HG02981 (cell line): ENCODE measurements around the gene MYO9A.
"Not testable (repeated sequence)": the region's sequence is repeated elsewhere in the genome, so short reads cannot be mapped to it uniquely, and the experiment has no call there.

ENCODE experiments used
- ATAC-seq: cut with Tn5 transposase; IDR thresholded peaks from one replicate; pipeline ENCODE4 v1.9.1; 2021; ENCODE audit warnings: mild to moderate bottlenecking, moderate library complexity; ENCODE audit not compliant: unreplicated experiment

The MYO9A gene

DNA sequence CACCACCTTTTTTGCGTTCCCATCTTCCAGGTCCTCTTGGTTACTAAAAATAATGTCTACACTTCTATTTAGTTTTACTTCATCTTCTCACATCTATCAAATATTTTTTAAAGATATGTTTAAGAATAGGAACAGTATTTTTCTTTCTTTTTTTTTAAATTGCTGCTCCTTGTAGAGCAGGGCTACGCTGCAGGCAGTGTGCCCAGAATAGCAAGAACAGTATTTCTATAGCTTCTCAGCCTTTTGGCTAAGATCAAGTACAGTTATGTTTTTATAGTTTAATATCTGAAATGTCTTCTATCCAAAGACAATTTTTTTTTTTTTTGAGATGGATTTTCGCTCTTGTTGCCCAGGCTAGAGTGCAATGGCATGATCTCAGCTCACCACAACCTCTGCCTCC is 73.0 kb downstream of the MYO9A start:
- ATAC-seq = no peak

DNA sequence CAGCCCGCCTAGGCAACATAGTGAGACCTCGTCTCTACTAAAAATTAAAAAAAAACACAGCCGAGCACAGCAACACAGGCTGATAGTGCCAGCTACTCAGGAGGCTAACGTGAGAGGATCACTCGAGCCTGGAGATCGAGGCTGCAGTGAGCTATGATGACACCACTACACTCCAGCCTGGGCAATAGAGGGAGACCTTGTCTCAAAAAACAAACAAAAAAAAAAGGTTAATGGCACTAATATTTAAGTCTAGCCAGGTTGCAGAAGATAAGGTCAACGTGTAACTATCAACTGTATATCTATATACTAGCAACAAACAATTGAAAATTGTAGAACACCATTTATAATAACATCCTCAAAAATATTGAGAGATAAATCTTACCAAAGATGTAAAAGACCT is 75.1 kb downstream of the MYO9A start:
- ATAC-seq = no peak

DNA sequence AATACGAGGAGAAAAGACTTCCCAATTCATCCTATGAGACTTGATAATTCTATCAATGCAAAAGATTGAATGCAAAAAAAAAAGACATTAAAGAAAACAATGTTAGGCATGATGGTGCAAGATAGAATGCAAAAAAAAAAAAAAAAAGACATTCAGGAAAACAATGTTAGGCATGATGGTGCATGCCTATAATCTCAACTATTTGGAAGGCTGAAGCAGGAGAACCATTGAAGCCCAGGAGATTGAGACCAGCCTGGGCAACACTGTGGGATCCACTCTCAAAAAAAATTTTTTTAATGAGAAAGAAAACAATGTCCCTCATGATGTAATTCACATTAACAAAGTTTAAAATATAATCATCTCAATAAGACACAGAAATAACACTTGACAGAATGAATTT is 75.9 kb downstream of the MYO9A start:
- ATAC-seq = no peak

DNA sequence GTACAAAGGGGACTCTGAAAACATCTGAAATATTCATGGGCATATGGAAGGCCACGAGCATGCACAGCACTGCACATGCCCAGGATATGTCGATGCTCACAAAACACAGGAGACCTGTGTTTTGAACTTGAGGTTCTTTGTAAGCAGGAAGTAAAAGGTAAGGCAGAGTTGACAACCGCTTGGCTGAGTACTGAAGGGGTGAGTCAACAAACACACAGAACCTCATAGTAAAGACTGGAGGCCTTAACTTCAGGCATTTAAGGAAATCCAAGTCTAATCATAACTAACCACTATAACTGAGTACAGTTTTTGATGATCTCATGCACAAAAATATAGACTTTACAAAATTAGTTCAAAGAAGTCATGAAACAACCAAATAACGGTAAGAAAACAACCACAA is 80.6 kb downstream of the MYO9A start:
- ATAC-seq = no peak

DNA sequence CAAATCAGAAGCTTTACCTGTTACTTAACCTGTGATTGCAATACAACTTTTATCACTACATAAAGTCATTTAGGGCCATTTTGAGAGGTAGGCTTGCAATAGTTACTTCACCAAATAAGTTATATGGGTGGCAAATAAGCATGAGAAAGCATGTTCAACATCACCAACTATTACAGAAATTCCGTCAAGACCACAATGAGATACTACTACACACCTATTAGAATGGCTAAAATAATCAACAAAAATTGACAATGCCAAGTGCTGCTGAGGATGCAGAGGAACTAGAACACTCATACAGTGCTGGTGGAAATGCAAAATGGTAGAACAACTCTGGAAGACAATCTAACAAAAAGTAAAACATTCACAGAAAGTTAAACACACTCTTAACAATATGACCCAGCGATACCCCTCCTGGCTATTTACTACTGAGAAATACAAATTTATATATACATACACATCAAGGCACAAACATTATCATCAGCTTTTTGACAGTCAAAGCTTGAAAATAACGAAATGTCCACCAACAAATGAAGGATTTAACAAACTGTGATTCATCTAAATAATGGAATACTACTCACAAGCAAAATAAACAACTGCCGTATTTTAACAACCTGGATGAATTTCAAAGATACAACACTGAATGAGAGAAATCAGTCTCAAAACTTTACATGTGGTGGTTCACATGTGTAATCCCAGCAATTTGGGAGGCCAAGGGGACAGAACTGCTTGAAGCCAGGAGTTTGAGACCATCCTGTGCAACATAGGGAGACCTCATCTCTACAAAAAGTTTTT is 82.9 kb downstream of the MYO9A start:
- ATAC-seq = no peak

DNA sequence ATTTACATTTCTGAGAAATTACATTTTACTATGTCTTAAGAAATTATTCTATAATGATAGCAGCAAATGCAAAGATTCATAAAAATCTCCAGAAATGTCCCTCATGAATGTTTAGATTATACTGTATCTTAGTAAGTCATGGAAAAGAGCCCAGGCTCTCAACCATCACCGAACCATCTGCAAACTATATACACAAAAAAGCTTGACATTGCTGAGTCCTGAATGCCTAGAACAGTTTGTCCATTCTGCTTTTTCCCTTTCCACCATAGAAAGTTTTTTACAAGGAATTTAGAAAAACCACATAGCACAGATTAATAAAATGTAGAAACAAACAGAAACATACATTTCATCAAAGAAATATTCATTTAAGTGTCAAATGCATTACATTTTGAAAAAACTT is 83.6 kb downstream of the MYO9A start:
- ATAC-seq = no peak

DNA sequence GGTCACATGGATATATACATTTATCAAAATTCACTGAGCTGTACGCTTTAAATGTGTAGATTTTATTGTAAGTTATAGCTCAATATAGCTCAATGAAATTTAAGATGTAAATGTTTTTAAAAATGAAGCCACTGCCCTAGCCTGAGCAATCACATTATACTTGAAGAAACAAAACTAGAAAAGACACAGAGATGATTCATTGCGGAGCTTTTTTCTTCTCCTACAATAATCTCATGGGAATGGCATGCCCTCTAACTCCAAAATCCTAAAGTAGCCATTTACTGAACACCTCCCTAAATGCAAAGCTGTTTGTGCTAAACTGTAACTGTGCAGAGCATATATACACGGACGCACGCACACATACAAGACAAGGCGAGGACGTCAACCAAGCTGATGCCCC is 84.2 kb downstream of the MYO9A start:
- ATAC-seq = no peak

DNA sequence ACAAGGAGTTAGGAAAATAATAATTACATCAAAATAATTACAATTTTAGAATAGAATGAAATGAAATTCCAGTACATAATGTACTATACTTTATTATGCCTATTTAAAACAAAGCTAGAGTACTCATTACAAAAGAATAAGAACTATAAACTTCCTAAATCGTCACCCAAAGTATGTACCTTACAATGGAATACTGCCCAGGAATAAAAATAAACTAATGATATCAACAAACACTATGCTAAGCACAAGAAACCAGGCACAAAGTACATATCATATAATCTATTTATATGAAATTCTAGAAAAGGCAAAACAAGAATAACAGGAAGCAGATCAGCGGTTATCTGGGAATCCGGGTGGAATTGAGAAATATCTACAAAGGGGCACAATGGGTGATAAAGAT is 84.7 kb downstream of the MYO9A start:
- no peak for ATAC-seq

DNA sequence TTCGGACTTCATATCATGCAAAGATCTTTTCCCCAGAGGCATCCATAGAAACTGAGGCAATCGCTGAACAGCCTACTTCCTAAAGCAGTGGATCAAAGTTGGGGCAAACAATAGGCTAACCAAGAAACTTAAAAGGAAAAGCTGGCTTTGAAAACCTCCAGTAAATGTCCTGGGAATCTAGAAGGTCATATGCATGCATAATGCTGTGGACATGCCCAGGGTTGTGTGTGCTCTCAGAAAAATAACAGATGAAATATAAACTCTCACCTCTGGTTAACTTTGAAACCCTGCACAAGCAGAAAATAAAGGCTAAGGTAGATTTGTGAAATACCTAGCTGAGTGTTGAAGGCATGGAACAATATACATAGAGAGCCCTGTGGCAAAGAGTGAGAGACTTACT is 96.3 kb downstream of the MYO9A start:
- ATAC-seq = no peak

DNA sequence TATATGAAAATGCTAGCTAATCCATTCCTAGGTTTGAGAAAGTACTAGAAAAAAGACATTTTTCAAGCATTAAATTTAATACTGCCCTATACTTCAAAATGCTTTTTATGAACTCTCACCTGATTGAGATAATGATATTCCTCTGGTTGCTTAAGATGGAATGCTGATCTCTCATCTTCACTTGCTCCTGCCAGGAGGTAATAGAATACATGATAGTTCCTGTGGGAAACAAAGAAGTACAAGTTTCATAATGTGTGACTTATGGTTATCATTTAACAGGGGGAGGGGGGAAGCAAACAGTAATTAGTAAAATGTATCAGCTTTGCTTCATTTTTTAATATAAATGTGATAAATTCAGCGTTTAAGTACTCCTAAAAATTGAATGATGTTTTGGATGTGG is 97.2 kb downstream of the MYO9A start:
- no peak for ATAC-seq

DNA sequence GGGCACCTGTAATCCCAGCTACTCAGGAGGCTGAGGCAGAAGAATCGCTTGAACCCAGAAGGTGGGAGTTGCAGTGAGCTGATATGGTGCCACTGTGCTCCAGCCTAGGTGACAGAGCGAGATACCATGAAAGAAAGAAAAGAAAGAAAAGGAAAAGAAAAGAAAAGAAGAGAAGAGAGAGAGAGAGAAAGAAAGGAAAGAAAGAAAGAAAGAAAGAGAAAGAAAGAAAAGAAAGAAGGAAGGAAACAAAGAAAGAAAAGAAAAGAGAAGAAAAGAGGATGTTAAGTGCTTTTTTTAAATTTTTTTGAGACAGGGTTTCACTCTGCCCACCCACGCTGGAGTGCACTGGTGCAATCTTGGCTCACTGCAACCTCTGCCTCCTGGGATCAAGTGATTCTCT is 103.4 kb downstream of the MYO9A start:
- not testable (repeated sequence) for ATAC-seq

DNA sequence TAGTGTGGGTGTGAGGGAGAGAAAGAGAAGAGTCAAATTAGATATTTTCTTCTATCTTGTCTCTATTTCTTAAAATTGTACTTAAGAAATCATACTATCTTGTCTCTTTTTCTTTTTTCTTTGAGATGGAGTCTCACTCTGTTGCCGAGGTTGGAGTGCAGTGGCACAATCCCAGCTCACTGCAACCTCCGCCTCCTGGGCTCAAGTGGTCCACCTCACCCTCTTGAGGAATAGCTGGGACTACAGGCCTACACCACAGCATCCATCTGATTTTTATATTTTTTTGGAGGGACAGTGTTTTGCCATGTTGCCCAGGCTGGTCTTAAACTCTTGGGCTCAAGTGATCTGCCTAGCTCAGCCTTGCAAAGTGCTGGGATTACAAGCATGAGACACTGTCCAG is 104.2 kb downstream of the MYO9A start:
- no peak for ATAC-seq

DNA sequence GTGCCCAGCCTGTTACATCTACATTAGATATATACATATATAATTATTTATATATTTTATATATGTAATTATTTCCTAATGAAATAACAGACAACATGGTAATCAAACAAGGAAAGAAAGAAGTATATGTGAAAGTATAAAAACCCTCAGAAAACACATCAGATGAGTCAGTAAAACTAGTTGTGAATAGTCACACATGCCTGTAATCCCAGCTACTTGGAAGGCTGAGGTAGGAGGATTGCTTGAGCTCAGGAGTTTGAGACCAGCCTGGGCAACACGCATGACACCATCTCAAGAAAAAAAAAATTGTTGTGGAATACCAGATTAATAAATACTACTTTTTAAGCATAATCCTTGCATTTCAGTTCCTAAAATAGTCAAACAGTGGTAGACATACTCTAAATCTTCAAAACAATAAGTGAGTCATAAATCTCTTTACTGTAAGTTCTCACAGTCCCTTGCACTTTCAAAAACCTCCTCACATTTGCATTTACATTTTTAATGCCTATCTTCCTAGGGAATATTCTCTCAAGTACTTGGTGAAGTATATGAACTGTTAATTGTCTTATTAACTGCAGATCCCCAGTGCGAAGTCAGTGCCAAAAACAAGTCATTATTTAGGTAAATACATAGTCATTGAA is 106.5 kb downstream of the MYO9A start:
- no peak for ATAC-seq

DNA sequence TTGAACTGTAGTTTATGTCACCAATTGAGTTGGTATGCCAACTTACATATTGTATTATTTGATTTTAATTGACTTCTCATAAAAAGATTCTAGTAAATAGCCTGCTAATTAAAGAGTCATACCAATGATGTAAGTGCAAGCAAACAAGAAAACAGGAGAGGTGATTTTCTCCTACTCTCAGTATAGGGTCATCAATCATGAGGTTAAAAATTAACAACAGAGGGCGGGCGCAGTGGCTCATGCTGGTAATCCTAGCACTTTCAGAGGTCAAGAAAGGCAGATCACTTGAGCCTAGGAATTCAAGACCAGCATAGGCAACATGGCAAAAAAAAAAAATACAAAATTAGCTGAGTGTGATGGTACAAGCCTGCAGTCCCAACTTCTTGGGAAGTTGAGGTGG is 108.7 kb downstream of the MYO9A start:
- ATAC-seq = no peak

DNA sequence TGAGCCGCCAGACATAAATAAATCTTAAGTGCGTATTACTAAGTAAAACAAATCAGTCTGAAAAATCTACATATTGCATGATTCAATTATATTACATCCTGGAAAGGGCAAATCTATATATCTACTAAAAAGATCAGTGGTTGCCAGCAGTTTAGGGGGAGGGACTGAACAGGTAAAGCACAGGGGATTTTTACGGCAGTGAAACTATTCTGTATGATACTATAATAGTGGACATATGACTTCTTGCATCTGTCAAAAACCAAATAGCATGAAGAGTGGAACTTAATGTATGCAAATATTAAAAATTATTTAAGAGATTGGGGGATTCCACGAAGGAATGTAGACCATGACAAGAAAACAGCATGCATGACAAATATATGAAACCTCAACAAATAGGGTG is 111.6 kb downstream of the MYO9A start:
- no peak for ATAC-seq

DNA sequence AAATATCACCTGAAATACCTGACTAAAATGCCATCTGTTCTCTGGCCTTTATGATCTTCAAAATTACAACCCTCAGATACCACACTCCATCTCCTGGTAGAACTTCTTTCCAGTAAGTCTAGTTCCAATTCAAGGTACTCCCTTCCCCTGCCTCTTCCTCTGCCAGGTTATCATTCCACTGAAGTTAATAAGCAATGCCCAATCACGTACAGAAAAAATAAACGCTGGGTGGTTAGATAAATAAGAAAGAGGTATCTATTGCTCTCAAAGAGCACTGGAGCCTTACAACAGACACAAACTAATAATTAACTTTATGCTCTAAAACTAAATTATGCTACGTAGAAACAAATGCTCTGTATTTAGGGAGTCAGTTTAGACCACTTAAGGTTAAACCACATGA is 112.5 kb downstream of the MYO9A start:
- ATAC-seq = no peak

DNA sequence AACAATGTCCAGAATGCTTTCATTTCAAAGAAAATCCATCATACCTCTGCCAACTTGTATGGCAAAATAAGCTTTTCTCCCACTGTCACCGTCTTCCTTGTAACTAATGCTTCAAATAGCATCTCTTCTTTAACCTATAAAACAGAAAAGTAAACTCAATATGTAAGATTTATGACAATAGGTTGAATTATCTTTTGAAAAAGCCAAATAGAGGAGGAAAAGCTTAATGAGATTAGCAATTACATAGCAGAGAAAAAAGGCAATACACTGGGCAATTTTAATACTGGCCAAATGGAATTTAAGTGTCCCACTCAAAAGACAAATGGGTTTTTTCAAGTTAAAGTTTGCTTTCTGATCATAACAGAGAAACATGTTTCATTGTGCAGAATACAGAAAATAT is 118.1 kb downstream of the MYO9A start:
- ATAC-seq = no peak

DNA sequence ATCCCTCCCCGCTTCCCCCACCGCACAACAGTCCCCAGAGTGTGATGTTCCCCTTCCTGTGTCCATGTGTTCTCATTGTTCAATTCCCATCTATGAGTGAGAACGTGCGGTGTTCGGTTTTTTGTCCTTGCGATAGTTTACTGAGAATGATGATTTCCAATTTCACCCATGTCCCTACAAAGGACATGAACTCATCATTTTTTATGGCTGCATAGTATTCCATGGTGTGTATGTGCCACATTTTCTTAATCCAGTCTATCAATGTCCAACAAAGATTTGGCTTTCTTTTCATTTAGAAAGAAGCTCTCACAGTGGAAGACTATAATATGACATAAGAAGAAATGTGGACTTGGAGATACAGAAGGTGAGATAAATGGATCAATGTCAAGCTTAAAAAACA is 119.2 kb downstream of the MYO9A start:
- not testable (repeated sequence) for ATAC-seq

DNA sequence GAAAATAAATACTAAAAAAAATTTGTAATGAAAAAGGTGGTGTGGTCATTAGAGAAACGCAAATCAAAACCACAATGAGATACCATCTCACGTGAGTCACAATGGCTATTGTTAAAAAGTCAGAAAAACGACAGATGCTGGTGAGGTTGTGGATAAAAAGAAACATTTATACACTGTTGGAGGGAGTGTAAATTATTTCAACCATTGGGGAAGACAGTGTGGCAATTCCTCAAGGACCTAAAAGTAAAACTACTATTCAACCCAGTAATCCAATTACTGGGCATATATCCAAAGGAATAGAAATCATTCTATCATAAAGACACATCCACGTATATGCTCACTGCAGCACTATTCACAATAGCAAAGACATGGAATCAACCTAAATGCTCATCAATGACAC is 120.3 kb downstream of the MYO9A start:
- no peak for ATAC-seq

DNA sequence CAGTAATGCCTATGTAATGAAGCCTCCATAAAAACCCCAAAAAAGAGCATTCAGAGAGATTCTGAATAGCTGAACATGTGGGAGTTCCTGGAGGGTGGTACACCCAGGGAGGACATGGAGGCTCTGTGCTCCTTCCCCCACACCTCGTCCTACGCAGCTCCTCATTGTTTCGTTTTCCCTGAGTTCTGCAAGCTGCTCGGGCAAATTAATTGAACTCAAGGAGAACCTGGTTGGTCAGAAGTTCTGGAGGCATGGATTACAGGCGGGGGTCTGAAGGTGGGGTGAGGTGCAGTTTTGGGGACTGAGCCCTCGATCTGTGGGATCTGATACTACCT is 142.2 kb downstream of the MYO9A start:
- no peak for ATAC-seq

DNA sequence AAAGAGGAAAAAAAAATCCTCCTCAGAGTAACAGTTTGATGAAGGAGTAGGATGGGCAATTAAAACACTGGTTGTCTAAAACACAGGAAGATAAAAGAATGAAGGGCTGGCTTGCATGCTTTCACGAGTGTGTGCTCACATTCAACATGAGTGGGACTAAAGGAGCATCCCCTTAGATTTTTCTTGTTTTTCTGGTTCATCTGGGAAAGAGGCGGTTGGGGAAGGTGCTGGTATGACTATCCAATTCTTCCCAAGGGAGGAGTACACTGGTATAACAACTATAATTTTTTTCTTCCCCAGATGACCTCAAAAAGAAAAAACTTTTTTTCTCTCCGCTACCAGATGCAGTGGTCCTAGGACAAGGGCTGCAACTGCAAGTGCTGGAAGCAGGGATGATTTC is 143.7 kb downstream of the MYO9A start:
- ATAC-seq = no peak

DNA sequence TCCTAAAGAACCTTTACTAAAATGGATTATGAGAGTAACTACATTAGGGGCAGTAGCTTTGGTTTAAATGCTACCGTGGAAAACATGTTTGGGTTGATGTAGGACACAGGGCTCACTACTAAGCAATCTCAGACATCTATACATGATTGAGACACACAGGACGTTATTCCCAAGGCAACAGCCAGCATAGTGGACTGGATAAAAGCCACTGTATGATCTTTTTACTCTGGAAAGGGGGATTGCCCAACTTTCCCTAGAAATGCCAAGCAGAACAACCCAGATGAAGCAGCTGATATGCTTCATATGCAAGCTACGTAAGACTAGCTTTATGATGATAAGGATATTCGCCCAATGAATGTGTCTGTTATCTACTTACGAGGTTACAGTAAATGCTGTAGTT is 144.6 kb downstream of the MYO9A start:
- ATAC-seq = no peak

DNA sequence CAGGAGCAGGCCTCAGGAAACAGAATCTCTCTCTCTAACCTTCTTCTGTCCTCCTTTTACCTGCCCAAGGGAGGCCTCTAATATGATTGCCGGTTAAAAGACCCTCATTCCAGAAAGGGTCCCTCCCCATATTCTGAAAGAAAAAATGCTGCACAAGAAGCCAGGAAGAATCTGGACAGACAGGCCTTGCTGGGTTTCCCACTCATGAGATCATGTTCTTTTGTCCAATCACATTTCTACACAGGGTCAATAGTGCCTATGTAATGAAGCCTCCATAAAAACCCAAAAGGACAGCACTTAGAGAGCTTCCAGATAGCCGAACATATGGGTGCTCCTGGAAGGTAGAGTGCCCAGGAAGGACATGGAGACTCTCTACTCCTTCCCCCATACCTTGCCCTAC is 146.0 kb downstream of the MYO9A start:
- ATAC-seq = no peak
